Activated CD8-positive, alpha-beta memory T cell treated with anti-CD3 and anti-CD28 coated beads, Interleukin-2, amount 50 U/mL, for 24 hours (primary cell): ENCODE measurements around the gene SPATA12.

Source experiments
- DNase-seq: peaks from one replicate; pipeline ENCODE4 v3.0.0-alpha.2; 2020; ENCODE audit errors: extremely low read depth

SPATA12 gene

DNA sequence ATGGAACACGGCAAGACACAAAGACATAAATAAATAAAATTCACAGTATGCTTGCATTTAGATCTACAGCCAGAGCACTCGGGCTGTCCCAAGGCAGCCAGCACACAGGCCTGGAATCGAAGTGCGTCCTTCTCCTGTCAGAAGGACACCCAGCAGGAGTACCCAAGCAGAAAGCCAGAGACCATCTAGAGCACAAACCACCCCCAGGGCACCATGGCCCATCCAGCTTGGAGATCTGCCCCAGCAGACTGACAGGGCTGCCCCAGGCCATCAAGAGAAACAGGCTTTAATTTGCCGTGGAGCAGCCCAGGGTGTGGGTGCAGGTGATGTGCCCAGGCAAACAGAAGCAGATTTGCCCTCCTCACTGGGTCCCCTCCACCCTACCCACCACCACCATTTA lies 7.8 kb upstream of the SPATA12 start:
- no peak for DNase-seq

DNA sequence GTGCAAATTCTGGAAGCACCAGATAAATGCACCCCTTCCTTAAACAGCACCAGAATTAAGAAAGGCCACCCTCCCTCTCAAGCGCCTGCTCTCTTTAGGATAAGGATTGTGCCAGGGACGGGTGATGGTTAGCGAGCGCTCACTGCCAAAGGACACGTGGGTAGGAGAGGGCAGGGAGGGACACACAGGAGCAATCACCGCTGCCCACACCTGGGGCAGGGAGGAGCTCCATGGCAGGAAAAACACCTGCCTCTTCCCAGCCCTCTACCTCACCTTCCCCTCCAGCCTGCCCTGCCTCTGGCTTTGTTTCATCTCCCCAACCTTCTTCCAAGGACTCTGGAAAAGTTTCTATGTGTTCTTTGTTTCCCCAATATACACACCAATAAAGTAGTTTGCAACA lies 7.3 kb upstream of the SPATA12 start:
- no peak for DNase-seq

DNA sequence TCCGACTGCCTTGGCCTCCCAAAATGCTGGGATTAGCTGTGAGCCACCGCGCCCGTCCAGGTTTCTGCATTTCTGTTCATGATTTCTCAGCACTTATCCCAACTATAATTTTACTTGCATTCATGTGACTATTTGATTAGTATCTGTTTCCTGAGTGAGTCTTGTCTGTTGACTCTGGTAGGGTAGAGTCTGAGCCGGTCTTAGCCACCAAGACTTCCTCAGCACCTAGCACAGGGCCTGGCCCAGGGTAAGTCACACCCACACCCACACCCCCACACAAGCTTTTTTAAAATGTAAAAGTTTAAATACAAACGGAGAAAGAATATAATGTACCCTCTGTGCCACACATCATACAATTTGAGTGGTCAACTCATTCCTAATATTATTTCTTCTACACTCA lies 3.1 kb upstream of the SPATA12 start:
- DNase-seq: no peak

DNA sequence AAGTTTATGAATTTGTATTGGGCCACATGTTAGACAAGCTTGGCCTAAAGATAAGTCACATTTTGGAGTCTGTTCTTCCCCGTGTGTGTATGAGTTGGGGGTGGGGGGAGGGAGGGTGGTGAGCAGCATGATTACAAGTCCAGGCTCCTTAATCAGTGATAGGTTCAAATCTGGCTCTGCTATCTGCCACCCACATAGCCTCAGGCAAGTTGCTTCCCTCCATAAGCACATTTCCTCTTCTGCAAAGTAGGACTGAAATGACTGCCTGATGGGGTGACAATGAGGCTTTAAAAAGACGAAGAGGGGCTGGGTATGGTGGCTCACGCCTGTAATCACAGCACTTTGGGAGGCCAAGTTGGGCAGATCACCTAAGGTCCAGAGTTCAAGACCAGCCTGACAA lies 1.1 kb upstream of the SPATA12 start:
- no peak for DNase-seq

DNA sequence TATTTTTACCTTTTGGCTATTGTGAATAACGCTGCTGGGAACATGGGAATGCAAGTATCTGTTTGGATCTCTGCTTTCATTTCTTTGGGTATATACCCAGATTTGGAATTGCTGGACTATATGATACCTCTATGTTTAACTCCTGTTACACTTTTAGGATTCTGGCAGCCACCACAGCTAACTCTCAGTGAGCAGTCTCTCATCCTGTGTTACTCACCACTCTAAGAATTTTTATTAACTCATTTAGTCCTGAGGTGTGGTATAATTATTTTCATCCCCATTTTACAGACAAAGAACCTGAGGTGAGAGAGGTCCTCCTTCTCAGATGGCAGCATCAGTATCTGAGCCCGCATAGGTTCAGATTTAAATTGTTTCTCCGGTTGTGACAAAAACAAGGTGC lies 1.1 kb downstream of the SPATA12 start:
- DNase-seq: no peak

DNA sequence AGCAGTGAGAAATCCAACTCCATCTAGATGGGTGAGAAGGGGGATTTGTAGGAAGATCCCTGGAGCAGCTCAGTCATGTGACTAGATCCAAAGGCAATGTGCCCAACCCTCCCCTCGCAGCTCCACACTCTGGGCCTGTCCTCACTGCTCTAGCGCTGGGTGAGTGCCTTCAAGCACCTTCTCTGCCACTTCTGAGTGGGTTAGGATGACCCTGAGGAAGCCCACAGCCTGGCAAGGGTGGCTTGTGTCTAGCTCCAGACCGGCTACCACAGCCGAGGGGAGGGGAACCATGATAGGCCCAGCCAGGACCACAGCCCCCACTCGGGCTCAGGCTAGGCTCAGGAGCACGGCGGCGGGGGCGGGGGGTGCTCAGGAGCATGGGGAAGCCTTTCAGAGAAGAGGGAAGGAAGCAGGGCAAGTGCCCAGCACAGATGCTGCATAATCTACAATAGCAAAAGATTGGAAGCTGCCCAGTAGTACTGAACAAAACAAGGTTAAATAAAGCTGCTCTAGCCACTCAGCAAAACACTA lies 1.7 kb downstream of the SPATA12 start:
- DNase-seq: no peak

DNA sequence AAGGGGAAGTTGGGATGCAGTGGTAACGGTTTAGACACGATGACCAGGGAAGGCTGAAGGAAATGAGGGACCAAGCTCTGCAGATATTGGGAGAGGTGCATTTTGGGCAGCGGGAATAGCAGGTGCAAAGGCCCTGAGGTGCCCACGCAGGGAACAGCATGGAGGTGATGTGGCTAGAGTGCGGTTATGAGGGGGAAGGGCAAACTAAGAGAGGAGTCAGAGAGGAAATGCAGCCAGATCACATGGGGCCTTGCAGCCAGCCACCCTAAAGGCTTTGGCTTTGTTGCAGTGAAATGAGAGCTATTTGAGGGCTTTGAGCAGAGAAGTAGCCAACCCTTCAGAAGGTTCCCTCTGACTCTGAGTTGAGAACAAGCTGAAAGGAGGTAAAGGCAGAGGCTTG lies 2.6 kb downstream of the SPATA12 start:
- DNase-seq: no peak

DNA sequence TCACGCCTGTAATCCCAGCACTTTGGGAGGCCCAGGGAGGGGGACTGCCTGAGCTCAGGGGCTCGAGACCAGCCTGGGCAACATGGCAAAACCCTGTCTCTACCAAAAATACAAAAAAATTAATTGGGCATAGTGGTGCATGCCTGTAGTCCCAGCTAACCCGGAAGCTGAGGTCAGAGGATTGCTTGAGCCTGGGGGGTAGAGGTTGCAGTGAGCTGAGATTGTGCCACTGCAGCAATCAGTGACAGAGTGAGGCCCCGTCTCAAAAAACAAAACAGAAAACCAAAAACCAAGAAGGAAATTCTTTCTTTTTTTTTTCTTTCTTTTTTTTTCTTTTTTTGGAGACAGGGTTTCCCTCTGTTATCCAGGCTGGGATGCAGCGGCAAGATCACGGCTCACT lies 3.5 kb downstream of the SPATA12 start:
- DNase-seq: no peak

DNA sequence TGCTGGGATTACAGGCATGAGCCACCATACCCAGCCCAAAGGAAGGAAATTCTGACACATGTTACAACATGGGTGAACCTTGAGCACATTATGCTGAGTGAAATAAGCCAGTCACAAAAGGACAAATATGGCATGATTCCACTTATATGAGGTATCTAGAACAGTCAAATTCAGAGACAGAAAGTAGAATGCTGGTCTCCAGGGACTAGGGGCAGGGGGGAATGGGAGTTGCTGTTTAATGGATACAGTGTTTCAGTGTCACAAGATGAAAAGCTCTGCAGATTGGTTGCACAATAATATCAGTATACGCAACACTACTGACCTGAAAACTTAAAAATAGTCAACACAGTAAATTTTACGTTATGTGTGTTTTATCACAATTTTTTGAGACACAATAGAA lies 4.1 kb downstream of the SPATA12 start:
- no peak for DNase-seq

DNA sequence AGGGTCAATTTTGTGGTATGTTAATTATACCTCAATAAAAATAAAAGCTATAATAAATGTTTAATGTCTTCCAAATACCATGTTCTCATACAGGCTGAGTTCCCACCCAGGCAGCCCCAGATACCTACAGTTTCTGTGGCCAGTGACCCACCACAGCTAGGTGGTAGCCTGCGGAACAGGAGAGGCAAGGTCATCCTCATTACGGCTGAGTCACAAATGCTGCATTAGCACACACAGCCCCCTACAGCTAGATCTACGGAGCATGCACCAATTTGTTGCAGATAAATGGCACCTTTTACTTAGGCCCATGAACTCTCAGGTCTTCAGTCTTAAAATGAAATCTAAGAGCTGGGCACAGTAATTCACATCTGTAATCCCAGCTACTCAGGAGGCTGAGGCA lies 5.1 kb downstream of the SPATA12 start:
- DNase-seq: no peak

DNA sequence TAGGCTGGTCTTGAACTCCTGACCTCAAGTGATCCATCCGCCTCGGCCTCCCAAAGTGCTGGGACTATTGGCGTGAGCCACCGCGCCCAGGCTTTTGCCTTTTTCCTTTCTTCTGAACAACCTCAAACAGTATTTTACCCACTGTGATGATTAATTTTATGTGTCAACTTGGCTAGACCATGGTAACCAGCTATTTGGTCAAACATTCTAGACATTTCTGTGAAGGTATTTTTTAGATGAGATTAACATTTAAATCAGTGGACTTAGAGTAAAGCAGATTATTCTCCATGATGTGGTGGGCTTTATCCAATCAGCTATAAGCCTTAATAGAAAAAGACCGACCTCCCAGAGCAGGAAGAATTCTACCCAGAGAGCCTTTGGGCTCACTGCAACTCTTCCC lies 6.0 kb downstream of the SPATA12 start:
- DNase-seq: no peak

DNA sequence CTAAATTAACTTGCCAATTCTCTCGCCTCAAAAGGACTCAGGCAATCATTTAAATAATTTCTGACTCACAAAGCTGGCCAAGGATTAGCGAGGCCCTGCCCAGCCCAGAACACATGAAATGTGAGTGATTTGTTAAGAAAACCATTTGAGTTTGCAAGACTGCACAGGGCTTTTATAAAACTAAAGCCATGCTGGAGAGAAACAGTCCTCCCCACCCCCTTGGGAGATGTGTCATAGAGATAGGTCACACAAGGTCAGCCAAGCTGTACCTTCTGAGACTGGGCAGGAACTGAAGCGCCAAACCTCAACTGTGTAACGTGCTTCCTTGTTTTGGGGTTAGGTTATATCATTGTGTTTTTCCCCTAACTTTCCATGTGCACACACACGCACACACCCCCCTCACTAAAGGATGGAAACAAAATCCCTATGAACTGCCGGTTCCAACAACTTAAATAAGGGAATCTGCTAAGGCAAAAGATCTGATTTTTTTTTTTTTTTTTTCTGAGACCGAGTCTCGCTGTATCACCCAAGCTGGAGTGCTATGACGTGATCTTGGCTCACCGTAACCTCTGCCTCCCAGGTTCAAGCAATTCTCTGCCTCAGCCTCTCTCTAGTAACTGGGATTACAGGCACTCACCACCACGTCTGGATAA lies 8.1 kb downstream of the SPATA12 start:
- no peak for DNase-seq

DNA sequence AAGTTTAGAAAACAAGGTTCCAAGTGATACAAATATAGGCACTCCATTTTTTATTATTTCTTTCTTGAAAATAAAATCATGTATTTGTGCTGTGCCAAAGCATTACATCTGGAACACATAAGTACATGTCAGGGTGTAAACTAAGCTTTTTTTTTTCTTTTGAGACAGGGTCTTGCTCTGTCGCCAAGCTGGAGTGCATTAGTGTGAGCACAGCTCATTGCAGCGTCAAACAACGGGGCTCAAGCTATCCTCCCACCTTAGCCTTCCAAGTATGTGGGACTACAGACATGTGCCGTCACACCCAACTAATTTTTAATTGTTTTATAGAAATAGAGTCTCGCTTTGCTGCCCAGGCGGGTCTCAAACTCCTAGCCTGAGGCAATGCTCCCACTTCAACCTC lies 9.0 kb downstream of the SPATA12 start:
- no peak for DNase-seq

DNA sequence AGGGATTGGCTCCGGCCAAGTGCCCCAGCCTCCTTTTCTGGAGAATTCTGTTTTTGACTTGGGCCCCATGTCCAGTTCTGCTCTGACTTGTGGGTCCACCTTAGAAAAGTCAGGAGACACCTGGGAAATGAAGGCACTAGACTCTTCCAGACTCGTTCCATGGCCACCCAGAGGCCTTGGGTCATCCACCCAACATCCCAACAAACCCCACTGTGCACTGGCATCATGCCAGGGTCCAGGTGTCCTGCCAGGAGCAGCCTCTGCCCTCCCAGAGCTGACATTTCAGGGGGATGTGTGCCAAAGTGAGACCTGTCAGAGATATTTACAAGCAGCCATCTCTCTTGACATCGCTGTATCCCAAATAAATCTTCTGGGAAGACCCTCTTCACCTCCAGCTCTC lies 13.2 kb downstream of the SPATA12 start:
- DNase-seq: no peak

DNA sequence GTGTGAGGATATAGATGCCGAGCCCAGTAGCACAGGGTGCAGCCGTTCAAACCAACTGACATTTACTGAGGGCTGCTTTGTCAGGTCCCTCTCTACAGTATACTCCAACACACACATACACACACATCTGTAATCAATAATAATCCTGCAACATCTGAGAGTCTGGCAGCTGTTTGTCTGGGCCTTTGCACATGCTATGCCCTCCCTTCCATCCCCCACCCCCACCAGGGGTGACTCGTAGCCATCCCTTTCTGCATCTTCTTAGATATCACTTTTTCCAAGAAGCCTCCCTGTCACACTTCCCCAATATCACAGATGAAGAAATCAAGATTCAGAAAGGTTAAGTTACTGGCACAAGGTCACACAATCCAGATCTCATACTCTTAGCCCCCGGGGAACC lies 13.7 kb downstream of the SPATA12 start:
- DNase-seq: no peak

DNA sequence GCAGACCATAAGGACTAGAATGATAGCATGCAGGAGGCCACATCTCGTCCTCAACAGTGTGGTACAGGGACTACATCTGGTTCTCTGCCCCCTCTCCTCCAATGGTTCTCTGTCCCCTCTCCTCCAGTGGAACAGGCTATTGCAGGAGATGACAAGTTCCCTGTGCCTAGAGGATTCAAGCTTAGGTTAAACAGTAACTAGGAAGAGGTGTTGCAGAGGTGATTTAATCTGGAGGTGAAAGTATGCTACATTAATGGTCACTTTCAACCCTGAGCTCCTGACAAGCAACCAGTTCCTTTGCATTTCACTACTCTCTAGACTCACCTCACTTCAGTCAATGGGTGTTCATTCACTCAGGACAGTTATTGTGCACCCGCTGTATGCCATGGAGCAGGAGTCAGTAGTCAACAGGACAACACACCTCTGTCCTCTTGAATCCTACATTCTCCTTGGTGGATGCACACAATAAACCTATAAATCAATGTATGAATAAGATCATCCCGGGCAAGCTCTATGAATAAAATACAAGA lies 16.0 kb downstream of the SPATA12 start:
- no peak for DNase-seq

DNA sequence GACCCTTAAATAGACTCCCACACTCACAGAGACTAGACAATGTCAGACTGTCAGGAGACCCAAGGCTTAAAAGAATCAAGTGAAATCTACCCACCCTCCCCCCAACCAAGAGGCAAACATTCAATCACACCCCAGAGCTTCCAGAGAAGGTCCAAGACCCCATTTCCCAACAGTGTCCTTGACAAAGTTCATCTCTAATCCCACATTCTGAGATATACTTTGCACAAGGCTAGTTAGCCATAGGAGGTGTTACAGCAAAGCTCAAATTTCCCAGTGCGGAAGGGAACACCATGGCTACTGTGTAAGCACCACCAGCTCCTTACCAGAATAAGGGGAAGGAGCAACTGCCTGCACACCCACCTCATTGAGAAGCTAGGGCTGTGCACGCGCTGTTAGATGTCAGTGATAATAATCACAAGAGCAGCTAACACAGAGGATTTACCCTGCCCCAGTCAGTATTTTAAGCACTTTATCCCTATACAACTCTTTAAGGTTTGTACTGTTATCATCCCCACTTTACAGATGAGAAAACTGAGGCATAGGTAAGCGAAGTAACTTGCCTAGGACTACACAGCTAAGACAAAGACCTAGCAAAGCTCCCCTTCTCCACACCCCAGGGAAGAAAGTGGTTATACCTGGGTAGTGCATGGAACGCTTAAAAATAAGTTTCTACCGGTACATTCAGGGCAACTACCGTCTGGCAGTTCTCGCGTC lies 17.3 kb downstream of the SPATA12 start:
- no peak for DNase-seq

DNA sequence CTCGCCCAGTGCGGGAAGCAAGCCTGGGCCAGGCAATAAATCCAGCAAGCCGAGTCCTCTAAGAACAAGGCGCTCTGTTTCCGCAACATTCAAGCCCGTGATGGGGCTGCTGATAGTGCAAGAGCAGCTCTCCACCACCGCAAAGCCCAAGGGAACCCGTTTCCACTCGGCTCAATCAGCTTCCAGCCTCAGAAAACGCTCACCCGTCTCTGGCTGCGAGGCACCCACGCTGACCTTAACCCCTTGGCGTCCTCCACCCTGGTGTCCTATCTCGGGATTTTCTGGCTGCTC lies 17.8 kb downstream of the SPATA12 start:
- DNase-seq: no peak

DNA sequence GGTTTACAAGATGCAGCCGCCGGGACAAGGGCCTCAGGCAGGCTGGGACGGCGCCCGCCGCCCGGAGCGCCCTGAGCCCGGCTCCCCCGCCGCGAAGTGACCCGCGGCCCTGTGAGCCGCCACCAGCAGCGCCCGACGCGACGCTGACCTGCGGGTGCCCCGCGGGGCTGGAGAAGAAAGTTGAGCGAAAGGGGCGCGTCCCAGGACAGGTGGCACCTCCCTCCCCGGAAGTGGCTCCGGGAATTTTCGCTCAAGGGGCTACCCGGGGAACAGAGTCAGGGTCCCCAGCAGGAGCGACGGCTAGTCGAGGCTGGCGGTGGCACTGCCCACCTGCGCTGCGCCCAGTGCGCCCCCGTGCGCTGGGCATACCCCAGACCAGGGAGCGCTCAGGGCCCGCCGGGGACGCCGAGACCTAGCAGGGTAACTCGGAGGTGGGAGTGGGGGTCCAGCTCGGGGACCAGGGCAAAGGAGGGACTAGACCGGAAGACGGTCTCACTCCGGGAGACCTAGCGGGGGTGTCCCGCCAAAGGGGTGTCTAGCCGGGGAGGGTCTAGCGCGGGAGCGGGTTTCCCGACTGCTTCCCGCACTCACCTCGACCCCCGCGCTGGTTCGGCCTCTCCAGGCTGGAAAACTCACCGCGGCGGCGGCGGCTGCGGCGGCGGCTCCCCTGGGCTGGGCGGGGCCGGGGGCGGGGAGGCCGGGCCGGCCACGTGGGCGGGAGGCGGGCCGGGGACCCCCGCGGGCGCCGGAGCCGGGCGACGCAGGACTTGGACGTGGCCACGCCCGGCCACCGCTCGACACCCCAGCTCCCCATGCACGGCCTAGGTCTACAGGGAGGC lies 18.4 kb downstream of the SPATA12 start:
- DNase-seq: no peak

DNA sequence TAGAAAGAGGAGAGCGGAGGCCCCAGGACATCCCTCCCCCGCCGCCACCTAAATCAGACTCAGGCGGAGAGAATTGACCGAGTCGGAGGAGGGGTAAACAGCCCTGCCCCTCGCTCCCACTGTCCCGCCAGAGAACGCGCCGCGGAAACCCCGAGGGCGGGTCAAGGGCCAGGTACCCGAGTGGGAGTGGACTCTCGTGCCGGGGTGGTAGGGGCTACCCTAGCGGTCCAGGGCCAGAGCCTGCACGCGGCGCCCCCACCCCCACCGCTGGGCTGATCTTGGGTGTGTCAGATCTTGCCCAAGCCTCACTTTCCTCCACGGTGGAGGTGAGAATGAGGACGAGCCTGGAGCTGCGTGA lies 19.0 kb downstream of the SPATA12 start:
- no peak for DNase-seq

DNA sequence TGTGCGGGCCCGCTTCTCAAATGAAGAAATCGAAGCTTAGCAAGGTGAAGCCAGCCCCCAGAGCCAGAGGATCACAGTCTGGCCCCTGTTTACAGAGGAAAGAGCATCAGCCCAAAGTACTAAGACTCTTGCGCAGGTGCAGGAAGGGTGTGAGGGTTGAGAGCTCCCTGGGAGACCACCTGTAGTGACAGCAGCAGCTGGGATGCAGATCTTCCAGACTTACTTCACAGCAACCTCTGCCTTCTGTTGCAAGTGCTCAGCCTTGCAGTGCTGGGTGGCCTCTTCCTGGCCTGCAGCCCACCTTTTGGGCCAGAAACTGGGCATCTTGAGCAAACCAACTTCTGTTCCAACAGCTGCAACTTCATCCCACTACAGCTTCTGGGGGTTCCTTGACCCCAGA lies 19.7 kb downstream of the SPATA12 start:
- DNase-seq: no peak

DNA sequence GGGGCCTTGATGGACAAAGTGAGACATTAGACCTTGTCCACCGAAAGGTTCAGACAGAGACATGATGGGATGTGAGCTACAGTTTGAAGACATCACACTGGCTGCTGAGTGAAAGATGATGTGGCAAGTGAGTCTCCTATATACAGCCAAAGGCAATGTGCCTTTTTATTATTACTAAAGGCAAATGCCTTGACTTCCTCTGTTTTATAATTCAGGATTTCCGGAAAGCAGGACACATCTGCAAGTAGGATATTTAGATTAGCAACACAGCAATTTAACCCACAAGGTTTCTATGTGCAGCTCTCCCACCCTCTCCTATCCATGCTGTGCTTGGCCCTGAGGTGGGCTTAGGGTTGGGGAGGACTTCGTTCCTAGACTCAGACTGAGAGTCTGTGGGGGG lies 20.7 kb downstream of the SPATA12 start:
- no peak for DNase-seq

DNA sequence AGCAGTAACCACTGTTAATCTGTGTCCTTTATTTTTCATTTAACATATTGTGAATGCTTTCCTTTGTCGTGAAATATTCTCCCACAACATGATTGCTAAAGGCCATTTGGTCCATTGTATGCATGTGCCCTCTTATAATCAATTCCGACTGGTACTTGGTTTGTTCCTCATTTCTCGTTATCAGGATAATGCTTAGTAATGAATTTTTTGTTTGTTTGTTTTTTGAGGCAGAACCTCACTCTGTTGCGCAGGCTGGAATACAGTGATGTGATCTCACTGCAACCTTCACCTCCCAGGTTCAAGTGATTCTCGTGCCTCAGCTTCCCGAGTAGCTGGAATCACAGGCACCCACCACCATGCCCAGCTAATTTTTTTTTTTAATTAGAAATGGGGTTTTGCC lies 22.0 kb downstream of the SPATA12 start:
- no peak for DNase-seq
